ENCODE measurements around the gene DPEP2. TPM values are rescaled to one million over a fixed set of nuclear protein-coding genes. Genes with fewer than 3 reads are reported as not detected.

DPEP2 gene
- total and polyA plus RNA-seq, 2 of the 13 experiments (the other 11 are each of a cell fraction or from before 2014, with no cell fraction given): 0.18 TPM; not detected in 1

DNA sequence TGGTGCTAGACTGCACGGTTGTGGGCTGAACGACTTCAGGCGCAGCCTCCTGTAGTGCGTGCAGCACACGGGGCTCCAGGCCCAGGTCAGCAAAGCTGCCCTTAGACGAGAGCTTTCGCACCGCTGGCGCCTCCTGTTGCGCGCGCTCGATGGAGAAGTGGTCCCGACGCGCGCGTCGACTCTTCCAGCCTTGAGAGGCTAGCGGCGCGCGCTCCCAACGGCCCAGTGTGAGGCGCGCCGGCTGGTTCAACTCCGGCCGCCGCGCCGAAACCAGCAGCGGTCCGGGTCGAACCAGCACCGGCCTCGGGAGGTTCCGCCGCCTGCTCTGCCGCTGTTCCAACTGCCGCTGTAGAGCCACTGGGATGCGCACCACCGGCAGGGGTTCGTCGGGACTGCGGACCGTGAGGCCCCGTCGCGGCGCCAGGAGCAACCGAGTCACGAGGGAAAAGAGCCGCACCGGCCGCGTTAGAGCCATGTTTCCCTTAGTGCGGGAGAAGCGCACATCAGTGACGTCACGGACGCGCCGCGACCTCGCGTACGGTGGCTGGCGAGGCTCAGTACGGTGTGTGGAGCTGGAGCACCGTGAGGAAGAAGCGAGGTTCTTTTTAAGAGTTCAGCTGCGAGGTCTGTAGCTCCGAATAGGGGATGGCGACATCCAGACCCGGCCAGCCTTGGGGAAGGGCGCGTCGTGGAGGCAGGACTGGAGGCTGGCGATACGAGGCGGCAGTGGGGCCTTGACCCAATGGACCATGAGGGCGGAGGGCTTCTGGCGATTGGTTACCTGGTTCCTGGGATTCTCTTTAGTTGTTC lies 23.6 kb upstream of the DPEP2 start, which contains the start of the genes DDX28 and DUS2 (continued):
- TF ChIP-seq, protein P1, sequence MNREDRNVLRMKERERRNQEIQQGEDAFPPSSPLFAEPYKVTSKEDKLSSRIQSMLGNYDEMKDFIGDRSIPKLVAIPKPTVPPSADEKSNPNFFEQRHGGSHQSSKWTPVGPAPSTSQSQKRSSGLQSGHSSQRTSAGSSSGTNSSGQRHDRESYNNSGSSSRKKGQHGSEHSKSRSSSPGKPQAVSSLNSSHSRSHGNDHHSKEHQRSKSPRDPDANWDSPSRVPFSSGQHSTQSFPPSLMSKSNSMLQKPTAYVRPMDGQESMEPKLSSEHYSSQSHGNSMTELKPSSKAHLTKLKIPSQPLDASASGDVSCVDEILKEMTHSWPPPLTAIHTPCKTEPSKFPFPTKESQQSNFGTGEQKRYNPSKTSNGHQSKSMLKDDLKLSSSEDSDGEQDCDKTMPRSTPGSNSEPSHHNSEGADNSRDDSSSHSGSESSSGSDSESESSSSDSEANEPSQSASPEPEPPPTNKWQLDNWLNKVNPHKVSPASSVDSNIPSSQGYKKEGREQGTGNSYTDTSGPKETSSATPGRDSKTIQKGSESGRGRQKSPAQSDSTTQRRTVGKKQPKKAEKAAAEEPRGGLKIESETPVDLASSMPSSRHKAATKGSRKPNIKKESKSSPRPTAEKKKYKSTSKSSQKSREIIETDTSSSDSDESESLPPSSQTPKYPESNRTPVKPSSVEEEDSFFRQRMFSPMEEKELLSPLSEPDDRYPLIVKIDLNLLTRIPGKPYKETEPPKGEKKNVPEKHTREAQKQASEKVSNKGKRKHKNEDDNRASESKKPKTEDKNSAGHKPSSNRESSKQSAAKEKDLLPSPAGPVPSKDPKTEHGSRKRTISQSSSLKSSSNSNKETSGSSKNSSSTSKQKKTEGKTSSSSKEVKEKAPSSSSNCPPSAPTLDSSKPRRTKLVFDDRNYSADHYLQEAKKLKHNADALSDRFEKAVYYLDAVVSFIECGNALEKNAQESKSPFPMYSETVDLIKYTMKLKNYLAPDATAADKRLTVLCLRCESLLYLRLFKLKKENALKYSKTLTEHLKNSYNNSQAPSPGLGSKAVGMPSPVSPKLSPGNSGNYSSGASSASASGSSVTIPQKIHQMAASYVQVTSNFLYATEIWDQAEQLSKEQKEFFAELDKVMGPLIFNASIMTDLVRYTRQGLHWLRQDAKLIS (CRISPR knock-in tag; IDR thresholded peaks at IDR 0.05): no peak
- no peak for TF ChIP-seq RAD51 (IDR thresholded peaks at IDR 0.05; ENCODE audit: borderline replicate concordance)
- TF ChIP-seq MAF1 (CRISPR knock-in tag; IDR thresholded peaks at IDR 0.05; ENCODE audit: borderline replicate concordance): no peak; the same call in 1 of the 2 replicates
- TF ChIP-seq FOXO1 (CRISPR knock-in tag; IDR thresholded peaks at IDR 0.05): peak; percentile 80
- TF ChIP-seq, protein P2, sequence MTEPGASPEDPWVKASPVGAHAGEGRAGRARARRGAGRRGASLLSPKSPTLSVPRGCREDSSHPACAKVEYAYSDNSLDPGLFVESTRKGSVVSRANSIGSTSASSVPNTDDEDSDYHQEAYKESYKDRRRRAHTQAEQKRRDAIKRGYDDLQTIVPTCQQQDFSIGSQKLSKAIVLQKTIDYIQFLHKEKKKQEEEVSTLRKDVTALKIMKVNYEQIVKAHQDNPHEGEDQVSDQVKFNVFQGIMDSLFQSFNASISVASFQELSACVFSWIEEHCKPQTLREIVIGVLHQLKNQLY (CRISPR knock-in tag; IDR thresholded peaks at IDR 0.05): peak; percentile 39; the same call in 1 of the 2 replicates
- TF ChIP-seq, protein P3, sequence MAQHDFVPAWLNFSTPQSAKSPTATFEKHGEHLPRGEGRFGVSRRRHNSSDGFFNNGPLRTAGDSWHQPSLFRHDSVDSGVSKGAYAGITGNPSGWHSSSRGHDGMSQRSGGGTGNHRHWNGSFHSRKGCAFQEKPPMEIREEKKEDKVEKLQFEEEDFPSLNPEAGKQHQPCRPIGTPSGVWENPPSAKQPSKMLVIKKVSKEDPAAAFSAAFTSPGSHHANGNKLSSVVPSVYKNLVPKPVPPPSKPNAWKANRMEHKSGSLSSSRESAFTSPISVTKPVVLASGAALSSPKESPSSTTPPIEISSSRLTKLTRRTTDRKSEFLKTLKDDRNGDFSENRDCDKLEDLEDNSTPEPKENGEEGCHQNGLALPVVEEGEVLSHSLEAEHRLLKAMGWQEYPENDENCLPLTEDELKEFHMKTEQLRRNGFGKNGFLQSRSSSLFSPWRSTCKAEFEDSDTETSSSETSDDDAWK (CRISPR knock-in tag; IDR thresholded peaks at IDR 0.05): no peak
- peak in 1 of 2 experiments; percentile 64; a peak in 3 of 4 replicates for TF ChIP-seq NR2F1 (CRISPR knock-in tag; IDR thresholded peaks at IDR 0.05)
- peak; percentile 30; the same call in 1 of the 2 replicates for TF ChIP-seq ZNF772 (CRISPR knock-in tag; IDR thresholded peaks at IDR 0.05)
- TF ChIP-seq ZNF337 (CRISPR knock-in tag; IDR thresholded peaks at IDR 0.05; ENCODE audit: borderline replicate concordance, low read depth): no peak
- peak; percentile 98 for TF ChIP-seq ZNF354B (CRISPR knock-in tag; IDR thresholded peaks at IDR 0.05)
- peak; percentile 91 for TF ChIP-seq GTF3A (CRISPR knock-in tag; conservative IDR thresholded peaks at IDR 0.05)
- TF ChIP-seq ATRX (CRISPR knock-in tag; IDR thresholded peaks at IDR 0.05; ENCODE audit: borderline replicate concordance): no peak; the same call in 1 of the 2 replicates
- peak; percentile 72 for TF ChIP-seq HES4 (CRISPR knock-in tag; IDR thresholded peaks at IDR 0.05; ENCODE audit: borderline replicate concordance)
- peak; percentile 99 for TF ChIP-seq SPEN (CRISPR knock-in tag; IDR thresholded peaks at IDR 0.05; ENCODE audit: low read depth)
- no peak for TF ChIP-seq ZNF326 (CRISPR knock-in tag; IDR thresholded peaks at IDR 0.05; ENCODE audit: borderline replicate concordance)
- TF ChIP-seq KAT2B (IDR thresholded peaks at IDR 0.05; ENCODE audit: borderline replicate concordance, low read depth, low read length): 0 out of 2 replicates have a peak, but pooled peaks have one; percentile 5
- TF ChIP-seq, protein P4, sequence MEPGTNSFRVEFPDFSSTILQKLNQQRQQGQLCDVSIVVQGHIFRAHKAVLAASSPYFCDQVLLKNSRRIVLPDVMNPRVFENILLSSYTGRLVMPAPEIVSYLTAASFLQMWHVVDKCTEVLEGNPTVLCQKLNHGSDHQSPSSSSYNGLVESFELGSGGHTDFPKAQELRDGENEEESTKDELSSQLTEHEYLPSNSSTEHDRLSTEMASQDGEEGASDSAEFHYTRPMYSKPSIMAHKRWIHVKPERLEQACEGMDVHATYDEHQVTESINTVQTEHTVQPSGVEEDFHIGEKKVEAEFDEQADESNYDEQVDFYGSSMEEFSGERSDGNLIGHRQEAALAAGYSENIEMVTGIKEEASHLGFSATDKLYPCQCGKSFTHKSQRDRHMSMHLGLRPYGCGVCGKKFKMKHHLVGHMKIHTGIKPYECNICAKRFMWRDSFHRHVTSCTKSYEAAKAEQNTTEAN (CRISPR knock-in tag; conservative IDR thresholded peaks at IDR 0.05): peak; percentile 62; the same call in 1 of the 2 replicates
- peak; percentile 86 for TF ChIP-seq ZNF253 (CRISPR knock-in tag; IDR thresholded peaks at IDR 0.05; ENCODE audit: borderline replicate concordance)
- TF ChIP-seq IKZF4 (CRISPR knock-in tag; IDR thresholded peaks at IDR 0.05; ENCODE audit: borderline replicate concordance, low read depth, not compliant biosample characterization): peak; percentile 73
- TF ChIP-seq HMG20A (CRISPR knock-in tag; IDR thresholded peaks at IDR 0.05; ENCODE audit: borderline replicate concordance): peak; percentile 21; the same call in 1 of the 2 replicates

All from HepG2 (cell line).